ENCODE measurements around the gene CEP126.

Gene CEP126

DNA sequence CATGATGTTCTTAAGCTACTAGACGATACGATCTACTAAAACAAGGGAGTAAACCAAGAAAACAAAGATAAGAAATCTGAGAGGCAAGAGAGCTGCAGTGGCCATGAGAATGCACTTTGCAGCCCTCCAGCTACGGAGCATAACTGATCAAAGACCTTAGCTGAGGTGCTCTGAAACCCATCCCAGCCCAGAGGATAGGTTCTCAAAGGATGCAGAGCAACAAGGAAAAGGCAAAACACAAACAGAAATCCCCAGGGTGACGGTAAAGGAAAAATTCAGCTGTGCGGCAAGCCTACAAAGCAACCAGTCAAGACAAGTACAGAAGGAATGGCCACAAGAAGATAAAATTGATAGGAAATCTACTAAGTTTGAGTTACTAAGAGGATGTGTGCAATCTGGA is 99.9 kb downstream of the CEP126 start:
- no peak for DNase-seq

DNA sequence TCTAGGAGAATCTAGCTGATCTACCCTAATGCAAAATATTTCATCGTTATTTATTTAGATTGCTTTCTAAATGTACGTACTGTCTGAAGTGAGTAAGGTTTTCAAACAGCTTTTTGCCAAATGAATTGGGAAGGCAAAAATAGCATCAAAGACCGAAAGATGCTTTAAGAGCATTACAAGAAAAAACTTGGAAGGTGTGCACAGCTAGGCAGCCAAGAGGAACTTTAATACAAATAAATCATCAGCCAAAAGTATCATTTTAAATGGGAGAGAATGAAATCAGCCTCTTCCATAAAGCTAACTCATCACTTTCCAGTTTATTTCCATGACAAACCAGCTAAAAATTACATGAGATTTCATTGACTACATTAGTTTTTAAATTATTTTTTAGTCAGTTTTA is 102.2 kb downstream of the CEP126 start:
- DNase-seq: no peak

DNA sequence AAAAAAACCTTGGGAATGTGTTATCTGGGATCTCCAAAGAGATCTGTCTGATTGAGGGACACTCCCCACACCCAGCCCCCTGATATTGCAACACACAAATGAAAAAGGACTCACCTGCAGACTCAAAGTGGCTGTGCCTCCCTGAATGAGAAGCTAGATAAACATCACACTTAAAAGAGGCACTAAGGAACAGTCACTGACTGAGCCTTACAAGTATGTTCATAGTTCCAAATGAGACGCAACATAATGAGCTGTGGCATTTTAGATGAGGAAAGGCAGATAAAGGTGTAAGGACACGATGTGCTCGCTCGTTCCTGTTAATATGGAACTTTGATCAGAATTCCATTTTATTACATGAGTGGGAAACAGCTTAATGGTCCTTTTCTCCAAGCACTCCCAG is 111.4 kb downstream of the CEP126 start:
- DNase-seq: no peak

DNA sequence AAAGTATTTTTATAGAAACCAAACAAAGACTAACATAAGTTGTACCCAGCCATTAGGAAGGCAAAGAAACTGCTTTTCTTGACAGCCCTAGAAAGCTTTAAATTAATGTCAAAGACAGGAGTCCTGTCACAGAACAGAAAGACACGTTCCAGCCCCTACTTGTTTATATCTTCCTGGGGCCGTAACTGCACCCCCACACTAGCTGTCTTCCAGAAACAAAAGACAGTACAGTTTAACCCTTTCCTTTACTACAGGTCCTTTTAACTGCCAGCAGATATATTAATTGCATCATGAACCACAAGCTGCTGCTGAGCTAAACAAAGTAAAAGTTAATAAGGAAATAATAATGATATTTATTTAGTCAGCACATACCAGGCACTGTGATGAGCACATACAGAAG is 112.1 kb downstream of the CEP126 start:
- no peak for DNase-seq

DNA sequence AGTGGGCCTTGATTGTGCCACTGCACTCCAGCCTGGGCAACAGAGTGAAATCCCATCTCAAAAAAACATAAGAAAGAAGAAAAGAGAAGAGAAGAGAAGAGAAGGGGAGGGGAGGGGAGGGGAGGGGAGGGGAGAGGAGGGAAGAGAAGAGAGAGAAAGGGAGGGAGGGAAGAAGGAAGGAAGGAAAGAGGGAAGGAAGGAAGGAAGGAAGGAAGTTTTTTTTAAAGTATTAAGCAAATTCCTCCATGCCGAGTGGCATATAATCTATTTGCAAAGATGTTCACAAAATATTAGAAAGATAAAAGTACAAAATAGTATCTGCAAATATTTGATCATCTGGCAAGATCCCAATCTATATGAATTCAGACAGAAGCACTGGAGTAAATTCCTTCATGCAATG is 121.9 kb downstream of the CEP126 start:
- no peak for DNase-seq

DNA sequence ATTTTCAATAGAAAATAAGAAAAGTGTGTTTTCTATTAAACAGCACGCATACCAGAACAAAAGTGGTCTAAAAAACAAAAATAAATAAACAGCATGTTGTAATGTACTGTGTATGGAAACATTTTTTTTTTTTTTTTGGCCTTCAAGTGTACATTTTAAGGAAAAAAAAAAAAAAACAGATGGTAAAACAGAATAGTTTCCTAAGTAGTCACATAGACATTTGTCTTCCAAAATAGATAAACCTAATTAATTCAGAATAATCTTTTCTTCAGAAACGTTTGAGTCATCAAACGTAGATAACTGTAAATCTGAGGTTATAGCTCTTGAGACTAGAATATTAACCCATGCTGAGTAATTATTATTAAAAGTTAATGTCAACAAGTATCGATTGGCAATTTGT is 132.0 kb downstream of the CEP126 start:
- DNase-seq: no peak

DNA sequence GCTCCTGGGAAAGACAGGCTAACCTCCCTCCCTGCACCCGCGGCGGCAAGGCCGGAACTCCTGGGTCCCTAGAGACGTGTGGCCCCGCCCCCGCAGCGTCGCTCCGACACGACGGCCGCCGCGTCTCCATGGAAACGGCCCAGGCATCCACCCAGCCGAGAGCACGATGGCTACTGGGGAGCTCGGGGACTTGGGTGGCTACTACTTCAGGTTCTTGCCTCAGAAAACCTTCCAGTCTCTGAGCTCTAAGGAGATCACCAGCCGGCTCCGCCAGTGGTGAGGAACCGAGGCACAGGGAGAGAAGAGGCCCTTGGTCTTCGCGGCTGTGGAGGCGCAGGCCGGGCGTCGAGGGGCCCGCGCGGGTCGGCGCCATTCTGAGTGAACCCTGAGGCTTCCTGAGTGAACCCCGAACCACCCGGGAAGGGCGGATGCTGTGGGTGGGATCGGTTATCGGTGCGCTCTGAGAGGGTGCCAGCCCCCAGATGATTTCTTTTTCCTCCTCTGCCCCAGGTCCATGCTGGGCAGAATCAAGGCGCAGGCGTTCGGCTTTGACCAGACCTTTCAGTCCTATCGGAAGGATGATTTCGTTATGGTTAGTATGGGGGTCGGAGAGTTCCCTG is 132.6 kb downstream of the CEP126 start, which contains the start of gene CFAP300:
CFAP300 (plus strand) TSS at position 133 of the 620 bp plus-strand sequence; CDS start at position 167, 34 bp downstream.
- peak; percentile 70 for DNase-seq

Measured in NCI-H2171 treated with DMSO at 0.1 percent for 48 hours (cell line).